Stimulated activated CD4-positive, alpha-beta T cell treated with anti-CD3 and anti-CD28 coated beads, Interleukin-4, amount 100 ng/mL, for 1 hour (primary cell): ENCODE measurements around the gene PRKG1.

Experiments
- DNase-seq: peaks from one replicate; pipeline ENCODE4 v3.0.0-alpha.2; 2020

Gene PRKG1

GRCh38 chr10:51074238-51075028 is at the start of gene PRKG1:
TSS of gene PRKG1 (plus strand) at chr10:51074487.
- no peak for DNase-seq

GRCh38 chr10:51028420-51028819 is 45.9 kb upstream of the PRKG1 start:
- no peak for DNase-seq

DNA sequence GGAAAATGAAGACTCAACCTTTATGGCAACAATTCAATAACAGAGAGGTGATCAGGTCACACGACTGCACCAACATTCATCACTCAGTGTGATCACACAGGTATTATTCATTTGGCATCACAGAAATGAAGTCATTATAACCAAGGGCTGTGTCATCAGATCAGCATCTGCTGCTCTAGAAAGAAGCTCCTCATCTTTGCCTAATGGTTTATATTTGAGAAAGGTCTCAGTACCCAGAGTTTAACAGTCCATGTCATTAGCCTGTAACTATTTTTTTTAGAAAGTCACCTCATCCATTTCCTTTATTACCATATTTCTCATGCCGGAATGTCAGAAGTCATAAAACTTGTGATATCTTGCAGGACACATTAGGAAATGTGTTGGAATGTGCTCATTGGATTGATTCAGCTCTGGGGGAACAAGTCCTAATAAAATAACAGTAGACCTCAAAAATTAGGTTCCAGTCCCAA is 45.1 kb upstream of the PRKG1 start:
- no peak for DNase-seq

DNA sequence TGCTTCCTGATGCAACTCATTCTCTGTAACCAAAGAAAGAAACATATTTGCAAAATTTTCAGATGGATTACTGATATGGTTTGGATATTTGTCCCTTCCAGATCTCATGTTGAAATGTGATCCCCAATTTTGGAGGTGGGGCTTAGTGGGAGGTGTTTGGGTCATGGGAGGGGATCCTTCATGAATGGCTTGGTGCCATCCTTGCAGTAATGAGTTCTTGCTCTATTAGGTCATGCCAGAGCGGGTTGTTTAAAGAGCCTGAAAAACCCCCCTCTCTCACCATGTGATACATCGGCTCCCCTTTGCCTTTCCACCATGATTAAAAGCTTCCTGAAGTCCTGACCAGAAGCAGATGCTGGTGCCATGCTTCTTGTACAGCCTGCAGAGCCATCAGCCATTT is 43.8 kb upstream of the PRKG1 start:
- no peak for DNase-seq

DNA sequence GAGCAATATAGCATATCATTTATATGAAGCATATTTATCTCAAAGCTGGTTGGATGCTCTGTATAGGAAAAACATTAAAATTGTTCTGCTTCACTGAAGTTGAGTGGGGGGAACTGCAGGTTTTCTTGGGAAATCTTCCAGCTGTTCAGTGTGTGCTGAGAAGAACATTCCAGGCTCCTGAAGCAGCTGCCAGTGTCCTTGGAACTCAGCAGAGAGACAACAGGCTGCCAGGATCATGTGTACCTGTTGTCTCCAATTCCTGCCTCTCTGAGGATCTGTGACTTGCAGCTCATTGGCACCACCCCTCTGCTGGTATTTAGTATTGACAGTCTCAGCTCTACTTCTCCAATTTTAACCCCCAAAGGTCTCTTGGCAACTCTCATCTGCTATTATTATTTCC is 42.3 kb upstream of the PRKG1 start:
- no peak for DNase-seq

DNA sequence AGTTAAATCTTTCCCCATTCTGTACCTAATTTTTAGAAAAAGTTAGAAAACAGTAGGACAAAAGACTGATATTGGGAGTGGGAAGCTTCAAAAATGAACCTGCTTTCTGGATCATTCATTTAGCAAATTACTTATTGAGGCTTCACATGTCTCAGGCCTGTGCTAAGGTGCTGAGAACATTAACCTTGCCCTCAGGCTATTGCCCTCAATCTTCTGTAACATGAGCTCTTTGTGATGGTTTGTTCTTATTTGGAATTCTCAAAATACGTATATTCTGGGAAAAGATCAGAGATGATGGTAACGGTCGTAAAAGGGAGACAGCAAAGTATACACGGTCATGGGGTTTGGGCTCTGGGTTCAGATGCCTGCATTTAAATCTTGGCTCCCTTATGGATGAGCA is 39.5 kb upstream of the PRKG1 start:
- DNase-seq = no peak

GRCh38 chr10:51035344-51035743 is 38.9 kb upstream of the PRKG1 start:
- DNase-seq = no peak

- DNase-seq = no peak
Observed at GRCh38 chr10:51045871-51046270, 28.4 kb upstream of the PRKG1 start.

DNA sequence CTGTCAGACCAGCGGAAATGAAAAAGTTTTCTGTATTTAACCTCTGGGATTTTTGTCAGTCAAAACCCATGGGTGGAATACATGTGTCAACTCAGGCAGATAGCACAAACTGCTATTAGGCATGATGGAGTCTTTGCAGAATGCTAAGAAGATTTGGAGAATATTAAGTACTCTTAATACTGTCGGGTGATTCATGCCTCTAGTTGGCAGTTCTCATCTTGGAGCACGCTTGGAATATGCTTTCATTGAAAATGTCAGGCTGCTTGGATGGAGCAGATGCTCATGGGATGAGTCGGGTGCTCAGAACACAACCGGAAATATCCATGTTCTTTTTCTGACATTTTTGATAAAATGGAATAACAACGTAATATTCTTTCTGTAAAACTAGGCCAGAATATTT is 27.6 kb upstream of the PRKG1 start:
- DNase-seq = no peak

DNA sequence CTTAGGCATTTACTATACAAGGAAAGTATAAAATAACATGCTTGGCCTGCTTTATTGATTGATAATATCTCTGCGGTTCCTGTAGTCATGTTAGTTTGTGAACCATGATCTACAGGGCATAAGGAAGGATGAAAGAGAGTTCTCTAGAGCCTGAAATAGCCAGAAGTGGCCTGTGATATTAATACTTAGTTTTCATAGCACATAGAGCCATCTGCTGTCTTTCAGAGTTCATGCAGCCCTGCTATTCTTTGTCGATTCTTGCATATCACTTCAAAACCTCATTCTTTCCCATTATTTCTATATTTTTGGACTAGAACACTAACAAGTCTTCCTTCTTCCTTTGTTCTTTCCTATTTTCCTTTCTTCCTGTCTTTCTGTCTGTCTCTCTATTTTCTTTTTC is 26.4 kb upstream of the PRKG1 start:
- DNase-seq = no peak

DNA sequence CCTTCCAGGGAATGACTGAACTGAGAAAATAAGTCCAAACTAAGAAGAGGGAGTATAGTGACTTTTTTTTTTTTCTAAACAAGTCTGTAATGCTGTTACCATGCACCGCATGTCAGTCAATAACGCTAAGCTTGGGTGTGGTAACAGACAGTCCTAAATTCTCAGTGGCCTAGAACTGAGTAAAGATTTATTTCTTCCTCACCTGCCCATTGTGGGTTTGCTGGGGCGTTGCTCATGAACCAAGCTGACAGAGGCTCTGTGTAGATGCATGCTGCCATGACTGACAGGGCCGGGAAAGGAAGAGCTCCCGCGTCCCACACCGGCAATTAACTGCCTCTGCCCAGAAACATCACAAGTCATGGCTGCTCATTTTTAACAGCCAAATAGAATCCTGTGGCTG is 25.5 kb upstream of the PRKG1 start:
- DNase-seq = no peak

DNA sequence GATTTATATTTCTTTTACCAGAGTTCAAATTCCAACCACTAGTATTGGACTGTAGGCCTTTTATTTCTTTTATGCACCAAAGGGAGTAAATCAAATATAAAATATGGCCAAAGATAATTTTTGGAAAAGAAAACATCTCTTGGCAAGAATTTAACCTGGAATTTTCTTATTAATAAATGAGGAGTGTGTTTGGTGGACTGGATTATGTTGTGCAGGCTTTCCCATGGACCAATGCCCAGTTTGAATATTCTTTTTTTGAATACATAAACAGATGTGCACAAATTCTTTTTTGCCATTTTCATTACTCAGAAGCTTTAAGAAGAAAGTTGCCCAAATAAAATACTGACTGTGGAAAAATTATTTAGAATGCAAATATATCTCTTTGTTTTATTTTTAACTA is 22.1 kb upstream of the PRKG1 start:
- DNase-seq = no peak

- DNase-seq = no peak
Observed at GRCh38 chr10:51057925-51058324, 16.4 kb upstream of the PRKG1 start.

DNA sequence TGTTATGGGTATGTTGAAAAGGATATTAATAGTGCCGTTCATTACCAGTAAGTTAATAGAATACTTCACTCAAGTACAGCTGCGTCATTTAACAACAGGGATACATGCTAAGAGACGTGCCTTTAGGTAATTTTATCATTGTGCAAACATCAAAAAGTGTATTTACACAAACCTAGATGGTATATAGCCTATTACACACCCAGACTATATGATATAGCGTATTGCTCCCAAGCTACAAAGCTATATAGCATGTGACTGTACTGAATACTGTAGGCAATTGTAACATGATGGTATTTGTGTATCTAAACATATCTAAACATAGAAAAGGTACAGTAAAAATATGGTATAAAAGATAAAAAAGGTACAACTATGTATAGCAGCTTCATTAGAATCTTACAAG is 11.1 kb upstream of the PRKG1 start:
- no peak for DNase-seq

GRCh38 chr10:51063659-51064535 is 10.4 kb upstream of the PRKG1 start:
- no peak for DNase-seq

DNA sequence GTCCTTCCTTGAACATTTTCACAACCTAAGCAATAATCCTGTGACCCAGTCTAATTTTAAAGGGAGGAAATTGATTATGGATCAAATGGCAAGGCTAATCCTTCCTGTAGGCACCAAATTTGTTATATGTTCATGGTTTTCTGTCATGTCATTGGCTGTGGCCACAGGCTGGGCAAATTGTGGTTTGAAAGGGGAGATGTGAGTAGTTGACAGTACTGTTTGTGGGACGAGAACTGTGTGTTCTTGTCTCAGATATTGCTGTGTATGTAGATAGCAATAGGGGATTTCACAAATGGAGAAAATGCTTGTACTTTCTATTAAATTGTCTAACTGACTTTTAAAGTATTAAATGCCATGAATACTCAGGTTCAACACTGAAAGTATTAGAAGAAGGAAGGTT is 8.1 kb upstream of the PRKG1 start:
- no peak for DNase-seq

- DNase-seq = no peak
Observed at GRCh38 chr10:51072210-51072609, 2.1 kb upstream of the PRKG1 start.

DNA sequence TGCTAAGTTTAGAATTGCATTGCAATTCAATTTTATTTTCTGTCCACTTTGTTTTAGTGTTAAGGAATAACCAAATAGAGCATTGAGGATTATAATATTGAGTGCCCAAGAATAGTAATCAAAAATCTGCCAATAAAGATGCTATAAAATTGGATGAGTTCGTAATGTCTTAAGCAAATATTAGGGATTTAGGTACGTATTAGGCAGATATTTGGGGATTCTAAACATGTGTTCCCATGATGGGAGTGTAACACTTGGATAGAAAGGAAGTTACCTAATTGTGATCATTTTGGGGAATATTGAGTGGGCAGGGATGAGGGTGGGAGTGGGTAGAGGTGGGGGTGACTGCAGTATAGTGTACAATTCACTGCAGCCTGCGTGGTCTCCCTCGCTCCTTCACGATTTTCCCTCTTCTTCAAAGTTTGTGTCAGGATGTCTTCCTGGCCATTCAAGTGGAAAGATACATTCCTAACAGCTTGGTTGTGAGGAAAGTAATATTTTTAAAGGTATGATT is 1.3 kb upstream of the PRKG1 start:
- no peak for DNase-seq

DNA sequence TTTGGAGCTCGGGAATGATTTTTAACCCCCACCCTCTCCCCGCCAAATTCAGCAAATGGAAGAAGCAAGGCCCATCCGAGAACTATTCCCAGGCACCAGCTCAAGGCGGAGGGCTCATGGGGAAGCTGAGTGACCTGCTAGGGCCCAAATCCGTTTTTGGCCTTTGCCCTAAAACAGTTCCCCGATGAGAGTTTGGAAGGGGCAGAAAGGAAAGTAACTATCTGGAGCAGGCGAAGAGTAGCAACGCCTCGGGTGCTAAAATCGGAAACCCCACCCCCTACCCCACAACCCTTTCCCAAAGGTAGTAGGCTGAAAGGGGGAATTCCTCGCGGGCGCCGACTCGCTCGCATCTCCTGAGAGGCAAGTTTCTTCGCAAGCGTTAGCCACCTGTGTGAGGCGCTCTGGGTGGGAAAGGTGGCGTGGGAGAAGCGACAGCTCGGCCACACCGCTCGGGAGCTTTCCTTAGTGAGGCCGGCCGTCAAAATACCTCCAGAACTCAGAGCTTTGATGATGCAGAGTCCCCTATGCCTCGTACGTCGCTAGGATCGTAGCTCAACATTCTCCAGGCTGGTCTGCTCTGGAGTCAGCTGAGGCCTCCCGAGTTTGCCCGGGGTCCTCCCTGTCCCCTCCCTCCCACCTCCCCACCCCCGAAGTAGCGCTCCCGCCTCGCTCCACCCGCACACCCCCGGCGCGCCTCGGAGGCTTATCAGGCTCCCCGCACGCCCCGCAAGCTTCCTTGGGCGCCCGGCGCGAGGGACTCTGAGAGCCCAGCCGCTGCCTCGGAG is 642 bp upstream of the PRKG1 start:
- DNase-seq = no peak

DNA sequence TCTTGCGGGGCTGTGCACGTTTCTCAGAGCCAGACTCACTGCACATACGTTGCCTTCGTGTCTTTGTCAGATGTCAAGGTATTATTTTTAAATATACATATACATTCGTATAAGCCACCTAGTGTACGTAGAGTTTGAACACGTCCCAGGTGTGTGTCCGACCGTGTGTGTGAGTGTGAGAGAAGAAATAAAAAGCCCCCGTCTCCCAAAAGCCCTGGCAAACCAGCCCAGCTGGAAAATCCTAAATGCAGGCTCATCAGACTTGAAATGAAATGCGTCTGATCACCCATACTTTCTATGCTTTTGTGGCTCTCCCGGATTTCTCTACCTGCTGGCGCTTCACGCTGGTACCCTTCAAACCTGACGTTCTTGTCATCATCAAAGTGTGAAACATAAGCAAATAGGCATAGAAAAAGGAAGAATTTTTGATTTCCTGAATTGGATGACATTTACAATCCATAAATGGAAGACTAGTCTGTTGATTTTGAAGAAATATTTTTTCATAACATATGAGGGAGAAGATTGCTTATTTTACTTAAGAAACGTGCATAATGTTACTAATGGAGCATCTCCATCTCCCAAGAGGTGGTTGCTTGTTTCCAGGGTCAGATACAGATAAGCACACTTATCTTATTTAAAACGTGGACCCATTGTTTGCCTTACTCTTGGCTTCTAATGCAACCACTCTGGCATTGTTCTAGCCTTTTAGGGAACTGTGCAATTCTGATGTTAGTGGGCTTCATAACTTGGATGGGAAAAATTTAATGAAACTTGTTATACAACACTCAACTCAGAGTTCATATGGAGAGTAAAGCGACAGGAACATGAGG is 971 bp downstream of the PRKG1 start:
- no peak for DNase-seq

- no peak for DNase-seq
Observed at GRCh38 chr10:51075873-51076229, 1.6 kb downstream of the PRKG1 start.

- no peak for DNase-seq
Observed at GRCh38 chr10:51076299-51076841, 2.1 kb downstream of the PRKG1 start.
